ENCODE results near the gene DPAGT1.

DPAGT1 gene

DNA sequence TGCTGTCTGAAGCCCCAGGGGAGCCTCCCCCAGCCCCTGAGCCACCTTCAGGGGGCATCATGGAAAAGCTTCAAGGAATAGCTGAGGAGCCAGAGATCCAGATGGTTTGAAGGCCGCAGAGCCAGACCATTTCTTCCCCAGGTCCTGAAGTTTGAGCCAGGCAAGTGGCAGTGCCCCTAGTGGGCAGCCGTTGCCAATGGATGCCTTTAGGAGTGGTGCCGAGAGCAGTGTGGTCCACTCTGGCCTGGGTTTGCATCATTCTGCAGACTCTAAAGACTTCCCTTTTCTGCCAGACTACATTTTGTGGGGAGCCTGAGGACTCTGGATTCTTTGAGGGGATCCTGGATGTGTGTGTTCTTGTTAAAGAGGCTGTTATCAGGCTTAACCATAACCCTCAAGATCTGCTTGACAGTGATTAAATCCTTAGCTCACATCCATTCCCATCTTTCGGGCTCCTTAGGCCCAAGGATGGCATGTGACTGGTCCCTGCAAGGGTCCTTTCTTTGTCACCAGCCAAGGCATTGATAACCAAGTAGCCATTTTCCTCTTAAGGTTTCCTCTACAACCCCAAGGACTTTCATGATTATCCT is 32.8 kb upstream of the DPAGT1 start:
- H3K9me3 ChIP-seq (replicated peaks in 1 of 11): no peaks in the 10 kb centered on the region
- no peaks in the 10 kb centered on the region for H3K27me3 ChIP-seq
- H3K9ac ChIP-seq: no peak overlapping the region
- peaks cover 0 to 9% (median 0%) of the 10 kb centered on the region in 11 experiments; a peak in 1 of 22 replicates for H4K20me1 ChIP-seq
- peaks cover 50 to 63% (median 57%) of the 10 kb centered on the region in 11 experiments for H3K36me3 ChIP-seq
- H3K4me1 ChIP-seq: peaks cover 0 to 10% (median 0%) of the 10 kb centered on the region in 10 experiments; a peak in 4 of 20 replicates
- no peak overlapping the region for H3K4me2 ChIP-seq
- no peak overlapping the region for H3K4me3 ChIP-seq
- no peak for TF ChIP-seq Cebpa-rat (IDR thresholded peaks at IDR 0.05)
- H3K27ac ChIP-seq: no peak overlapping the region

DNA sequence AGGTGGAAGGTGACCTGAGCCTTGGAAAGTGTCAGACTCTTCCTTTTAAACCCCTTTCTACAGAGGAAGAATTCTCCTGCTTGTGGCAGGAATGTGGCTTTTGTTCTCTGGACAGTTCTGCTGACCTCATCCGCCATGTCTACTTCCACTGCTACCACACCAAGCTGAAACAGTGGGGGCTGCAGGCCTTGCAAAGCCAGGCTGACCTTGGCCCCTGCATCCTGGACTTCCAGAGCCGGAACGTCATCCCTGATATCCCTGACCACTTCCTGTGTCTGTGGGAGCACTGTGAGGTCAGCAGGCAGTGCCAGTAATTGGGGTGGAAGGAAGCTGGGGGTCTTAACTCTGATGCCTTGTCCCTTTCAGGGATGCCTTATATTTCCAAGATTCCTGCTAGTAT is 29.0 kb upstream of the DPAGT1 start:
- Histone ChIP-seq H3K9ac (no peak overlapping the region; a peak in 1 of 22 replicates), H3K36me3 (peaks cover 58 to 90% (median 83%) of the 10 kb centered on the region in 11 experiments), H3K4me2 (no peak overlapping the region), H3K4me1 (peaks cover 7 to 14% (median 11%) of the 10 kb centered on the region in 10 experiments), H3K27ac (no peak overlapping the region), H3K27me3 (no peaks in the 10 kb centered on the region), H3K9me3 (replicated peaks in 1 of 11) (no peaks in the 10 kb centered on the region), H4K20me1 (peaks cover 0 to 11% (median 0%) of the 10 kb centered on the region in 11 experiments; a peak in 5 of 22 replicates), H3K4me3 (no peak overlapping the region)
- TF ChIP-seq Cebpa-rat (IDR thresholded peaks at IDR 0.05): no peak

DNA sequence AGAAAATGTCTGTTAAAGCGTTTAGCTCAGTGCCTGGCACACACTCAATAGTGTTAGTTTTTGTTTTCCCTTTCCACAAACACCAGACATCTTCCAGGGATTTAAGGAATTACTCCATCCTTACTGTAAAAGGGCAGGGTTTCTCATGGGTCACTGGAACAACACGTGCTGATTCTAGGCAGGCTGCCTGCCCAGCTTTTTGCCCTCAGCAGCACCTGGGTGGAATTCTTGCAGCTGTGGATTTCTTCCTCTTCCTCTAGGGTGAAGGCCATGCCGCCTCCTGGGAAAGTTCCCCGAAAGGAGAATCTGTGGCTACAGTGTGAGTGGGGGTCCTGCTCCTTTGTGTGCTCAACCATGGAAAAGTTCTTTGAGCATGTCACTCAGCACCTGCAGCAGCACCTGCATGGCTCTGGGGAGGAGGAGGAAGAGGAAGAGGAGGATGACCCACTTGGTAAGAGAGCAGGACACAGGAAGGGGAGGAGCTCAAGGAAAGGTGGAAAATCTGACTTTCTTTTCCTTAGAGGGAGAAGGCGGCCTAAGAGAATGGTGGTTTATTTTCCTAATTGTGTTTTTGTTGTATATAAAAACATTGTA is 25.1 kb upstream of the DPAGT1 start:
- H3K4me2 ChIP-seq: peak overlapping the region; percentile 45 to 74 (median 63)
- H3K36me3 ChIP-seq: peaks cover 46 to 74% (median 67%) of the 10 kb centered on the region in 11 experiments
- no peak overlapping the region for H3K4me3 ChIP-seq
- TF ChIP-seq Cebpa-rat (IDR thresholded peaks at IDR 0.05): no peak
- H3K4me1 ChIP-seq: peaks cover 20 to 27% (median 23%) of the 10 kb centered on the region in 10 experiments
- no peak overlapping the region for H3K27ac ChIP-seq
- H3K27me3 ChIP-seq: no peaks in the 10 kb centered on the region
- peaks cover 0 to 29% (median 11%) of the 10 kb centered on the region in 11 experiments; a peak in 15 of 22 replicates for H4K20me1 ChIP-seq
- no peaks in the 10 kb centered on the region for H3K9me3 ChIP-seq (replicated peaks in 1 of 11)
- no peak overlapping the region; a peak in 1 of 22 replicates for H3K9ac ChIP-seq

DNA sequence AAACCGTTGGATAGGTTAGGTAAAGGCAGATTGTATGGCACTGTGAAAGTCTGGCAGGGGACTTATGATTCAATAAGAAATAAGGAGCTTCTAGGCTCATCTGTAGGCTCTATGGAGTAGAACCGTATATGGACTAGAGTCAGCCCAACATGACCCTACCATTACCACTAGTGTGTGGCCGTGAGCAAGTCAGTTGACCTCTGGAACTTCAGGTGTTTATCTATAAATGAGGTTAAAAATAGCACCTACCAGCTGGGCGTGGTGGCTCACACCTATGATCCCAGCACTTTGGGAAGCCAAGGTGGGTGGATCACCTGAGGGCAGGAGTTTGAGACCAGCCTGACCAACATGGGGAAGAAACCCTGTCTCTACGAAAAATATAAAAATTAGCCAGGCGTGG is 24.2 kb upstream of the DPAGT1 start:
- TF ChIP-seq Cebpa-rat (IDR thresholded peaks at IDR 0.05): no peak
- H3K9me3 ChIP-seq (replicated peaks in 1 of 11): no peaks in the 10 kb centered on the region
- peaks cover 37 to 64% (median 57%) of the 10 kb centered on the region in 11 experiments for H3K36me3 ChIP-seq

DNA sequence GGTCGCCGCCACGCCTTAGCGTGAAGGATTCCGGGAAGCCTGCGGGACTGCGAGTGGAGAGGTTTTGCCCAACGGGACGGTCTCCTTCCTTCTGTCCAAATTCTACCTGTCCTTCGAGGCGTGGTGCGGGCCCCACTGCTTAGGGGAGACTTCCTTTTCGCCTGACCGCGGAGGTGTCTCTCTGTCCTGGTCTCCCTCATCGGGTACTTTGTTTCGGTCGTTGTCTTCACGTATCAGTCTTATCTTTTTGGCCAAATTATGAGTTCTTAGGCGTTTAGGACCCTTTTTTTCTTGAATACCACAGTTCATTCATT is 20.1 kb upstream of the DPAGT1 start:
- H3K4me2 ChIP-seq: peak overlapping the region; percentile 81 to 98 (median 92)
- TF ChIP-seq Cebpa-rat (IDR thresholded peaks at IDR 0.05): no peak
- H3K27ac ChIP-seq: peak overlapping the region; percentile 25 to 79 (median 66); a peak in 21 of 22 replicates
- peak overlapping the region; percentile 76 to 91 (median 84) for H3K9ac ChIP-seq
- peak overlapping the region; percentile 77 to 96 (median 87) for H3K4me3 ChIP-seq
- peaks cover 25 to 33% (median 28%) of the 10 kb centered on the region in 10 experiments for H3K4me1 ChIP-seq
- no peaks in the 10 kb centered on the region for H3K9me3 ChIP-seq (replicated peaks in 1 of 11)
- H3K36me3 ChIP-seq: peaks cover 24 to 43% (median 37%) of the 10 kb centered on the region in 11 experiments
- no peaks in the 10 kb centered on the region for H3K27me3 ChIP-seq
- peaks cover 0 to 23% (median 11%) of the 10 kb centered on the region in 11 experiments; a peak in 14 of 22 replicates for H4K20me1 ChIP-seq

More for the DNA sequence above, 24.2 kb upstream of the DPAGT1 start:
- H3K27me3 ChIP-seq: no peaks in the 10 kb centered on the region
- no peak overlapping the region for H3K4me2 ChIP-seq
- no peak overlapping the region for H3K9ac ChIP-seq
- no peak overlapping the region for H3K27ac ChIP-seq
- H4K20me1 ChIP-seq: peaks cover 0 to 30% (median 11%) of the 10 kb centered on the region in 11 experiments; a peak in 15 of 22 replicates
- H3K4me3 ChIP-seq: no peak overlapping the region
- peaks cover 22 to 30% (median 25%) of the 10 kb centered on the region in 10 experiments for H3K4me1 ChIP-seq

DNA sequence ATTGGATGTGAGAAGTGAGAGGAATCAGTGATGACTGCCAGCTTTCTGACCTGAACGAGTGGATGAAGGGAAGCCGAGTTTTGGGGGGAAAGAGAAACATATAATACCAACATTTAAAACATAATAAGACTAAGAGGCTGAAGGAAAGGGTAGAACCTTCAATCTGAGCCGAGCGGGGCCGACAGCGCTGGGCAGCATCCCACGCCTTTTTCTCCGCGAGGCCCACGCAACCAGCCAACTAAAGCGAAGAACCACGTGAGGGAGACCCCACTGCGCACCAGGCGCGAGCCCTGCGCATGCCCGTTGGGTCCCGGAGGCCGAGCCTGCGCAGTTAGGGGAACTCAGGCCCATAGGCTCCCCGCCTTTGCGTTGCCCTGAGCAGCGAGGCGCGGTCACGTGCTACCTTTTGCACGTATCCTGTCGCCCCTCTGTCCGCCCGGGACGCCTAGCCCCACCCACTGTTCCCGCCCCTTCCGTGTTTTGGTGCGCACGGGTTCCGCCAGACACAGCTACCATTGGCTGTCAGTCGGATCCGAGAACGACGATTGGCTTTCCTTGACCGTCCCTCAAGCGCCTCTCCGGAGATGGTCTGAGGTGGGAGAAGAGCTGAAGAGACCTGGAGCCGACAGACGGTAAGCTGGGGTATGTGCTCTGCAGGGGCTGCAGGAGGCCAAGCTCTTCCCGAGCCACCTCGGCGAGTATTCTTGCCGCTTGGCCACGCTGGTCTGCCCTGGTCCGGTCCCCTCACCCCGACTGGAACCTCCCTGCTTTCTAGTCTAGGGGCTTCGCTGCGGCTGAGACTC is 19.6 kb upstream of the DPAGT1 start, which contains the start of gene HINFP:
Gene HINFP (plus strand): TSS at position 573 of the 803 bp plus-strand sequence. CDS start 5,365 bp downstream, outside the sequence.
- H3K36me3 ChIP-seq: peaks cover 29 to 49% (median 43%) of the 10 kb centered on the region in 11 experiments
- no peak for TF ChIP-seq Cebpa-rat (IDR thresholded peaks at IDR 0.05)
- no peaks in the 10 kb centered on the region for H3K9me3 ChIP-seq (replicated peaks in 1 of 11)
- peak within 1 kb of the TSS; percentile 90 to 98 (median 92) for H3K4me2 ChIP-seq
- H3K9ac ChIP-seq: peak within 1 kb of the TSS; percentile 76 to 91 (median 84)
- peaks cover 20 to 28% (median 24%) of the 10 kb centered on the region in 10 experiments for H3K4me1 ChIP-seq
- H3K27ac ChIP-seq: peak within 1 kb of the TSS; percentile 55 to 79 (median 73); a peak in 21 of 22 replicates
- no peaks in the 10 kb centered on the region for H3K27me3 ChIP-seq
- peak within 1 kb of the TSS; percentile 77 to 96 (median 87) for H3K4me3 ChIP-seq
- H4K20me1 ChIP-seq: peaks cover 0 to 20% (median 11%) of the 10 kb centered on the region in 11 experiments; a peak in 13 of 22 replicates

DNA sequence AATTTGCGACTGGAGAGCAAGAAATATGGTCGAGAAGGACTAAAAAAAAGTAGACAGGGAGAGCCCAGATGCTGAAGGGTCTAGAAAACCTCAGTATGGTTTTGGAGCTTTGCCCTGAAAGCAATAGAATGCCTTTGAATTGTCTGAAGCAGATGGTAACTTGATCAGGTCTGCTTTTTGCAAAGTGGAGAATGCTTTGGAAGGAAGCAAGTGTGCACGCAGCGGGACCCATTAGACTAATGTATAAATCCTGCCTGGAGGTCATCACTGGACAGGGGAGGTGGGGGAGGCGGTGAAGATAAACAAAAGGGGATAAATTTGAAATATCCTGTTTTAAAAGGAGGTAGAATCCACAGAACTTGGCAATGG is 19.0 kb upstream of the DPAGT1 start:
- no peak for TF ChIP-seq Cebpa-rat (IDR thresholded peaks at IDR 0.05)
- peak overlapping the region; percentile 71 to 96 (median 83) for H3K4me2 ChIP-seq
- H3K9me3 ChIP-seq (replicated peaks in 1 of 11): no peaks in the 10 kb centered on the region
- peaks cover 20 to 33% (median 26%) of the 10 kb centered on the region in 10 experiments for H3K4me1 ChIP-seq
- H3K27me3 ChIP-seq: no peaks in the 10 kb centered on the region
- peaks cover 31 to 49% (median 46%) of the 10 kb centered on the region in 11 experiments for H3K36me3 ChIP-seq
- H3K27ac ChIP-seq: peak overlapping the region; percentile 55 to 79 (median 67); a peak in 21 of 22 replicates
- peak overlapping the region; percentile 60 to 81 (median 70) for H3K9ac ChIP-seq
- peak overlapping the region; percentile 55 to 96 (median 84) for H3K4me3 ChIP-seq
- H4K20me1 ChIP-seq: peaks cover 0 to 20% (median 11%) of the 10 kb centered on the region in 11 experiments; a peak in 13 of 22 replicates

DNA sequence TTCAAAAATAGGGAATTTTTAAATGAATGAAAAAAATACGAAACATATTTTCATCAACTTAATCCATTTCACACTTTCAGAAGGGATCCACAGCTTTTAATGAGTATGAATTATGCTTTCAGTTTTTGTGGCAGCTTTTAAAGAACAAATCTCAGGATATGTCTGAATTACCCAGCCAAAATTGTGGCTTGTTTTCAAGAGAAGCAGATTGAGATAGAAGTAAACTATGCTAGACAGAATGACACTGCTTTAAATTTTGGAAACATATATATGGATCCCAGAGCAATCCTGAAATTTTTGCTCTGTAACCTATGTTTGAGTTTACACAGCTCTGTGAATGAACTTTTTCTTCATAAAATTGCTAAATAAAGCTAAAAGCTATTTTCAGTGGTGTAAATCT is 17.3 kb upstream of the DPAGT1 start:
- no peak for TF ChIP-seq Cebpa-rat (IDR thresholded peaks at IDR 0.05)
- no peak overlapping the region for H3K27ac ChIP-seq
- H3K4me3 ChIP-seq: no peak overlapping the region
- H3K9me3 ChIP-seq (replicated peaks in 1 of 11): no peaks in the 10 kb centered on the region
- H3K4me1 ChIP-seq: peaks cover 24 to 45% (median 33%) of the 10 kb centered on the region in 10 experiments
- no peak overlapping the region for H3K9ac ChIP-seq
- H3K4me2 ChIP-seq: no peak overlapping the region
- no peaks in the 10 kb centered on the region for H3K27me3 ChIP-seq
- peaks cover 0 to 20% (median 11%) of the 10 kb centered on the region in 11 experiments; a peak in 13 of 22 replicates for H4K20me1 ChIP-seq
- H3K36me3 ChIP-seq: peaks cover 32 to 51% (median 45%) of the 10 kb centered on the region in 11 experiments
